ENCODE results near the gene FAM120C. TPM values are rescaled to one million over a fixed set of nuclear protein-coding genes. Genes with fewer than 3 reads are reported as not detected.

FAM120C gene
- total RNA-seq (2022; extraction: Qiagen RNA extraction), result 4.0 to 6.3 TPM (median 4.9 TPM) in 5 replicates

DNA sequence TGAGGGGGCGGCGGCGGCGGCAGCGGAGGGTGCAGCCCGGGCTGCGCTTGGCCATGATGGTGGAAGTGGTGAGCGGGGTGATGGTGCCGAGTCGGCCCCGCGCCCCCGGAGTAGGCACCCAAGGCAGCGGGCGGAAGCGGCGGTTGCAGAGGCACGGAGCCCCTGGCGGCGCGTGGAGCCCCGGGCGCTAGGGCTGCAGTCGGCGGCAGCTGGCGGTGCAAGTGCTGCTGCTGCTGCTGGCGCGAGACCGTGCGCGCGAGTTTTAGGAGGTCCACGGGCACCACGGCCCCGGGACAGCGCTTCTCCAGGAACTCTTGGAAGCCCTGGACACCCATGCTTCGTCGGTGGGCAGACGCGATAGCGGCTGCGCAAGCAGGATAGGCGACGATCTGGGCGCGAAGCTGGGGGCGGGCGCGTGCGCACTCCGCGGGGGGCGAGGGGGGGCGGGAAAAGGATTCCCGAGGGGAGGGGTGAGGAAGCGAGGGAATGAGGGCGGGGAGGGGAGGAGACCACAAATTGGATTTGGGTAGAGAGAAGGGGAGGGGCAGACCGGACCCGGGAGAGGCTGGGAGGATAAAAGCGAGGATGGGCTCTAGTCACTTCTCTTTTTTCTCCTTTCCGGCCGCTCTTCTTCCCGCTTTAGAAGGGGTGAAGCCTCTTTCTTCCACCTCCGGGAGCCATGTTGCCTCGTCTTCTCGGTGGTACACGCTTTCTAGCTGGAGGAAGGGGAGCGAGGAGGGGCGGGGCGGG lies at the start of gene FAM120C:
FAM120C (minus strand) TSS at position 391 of the 750 bp plus-strand sequence; CDS start at position 335, 56 bp downstream.

GRCh38 chrX:54044126-54044876 lies 138.8 kb downstream of the FAM120C start, which contains the start of gene PHF8:
PHF8 (minus strand) TSS chrX:54044473; CDS start chrX:54042728, 1,745 bp downstream.

Other genes starting within 250 kb of the FAM120C start
- gene PHF8, start 138.8 kb downstream of the FAM120C start, total RNA-seq (2022; extraction: Qiagen RNA extraction), result 11.4 to 14.2 TPM (median 12.6 TPM) in 5 replicates
- gene WNK3, start 174.8 kb upstream of the FAM120C start, total RNA-seq (2022; extraction: Qiagen RNA extraction), result 0.01 to 0.09 TPM (median 0.05 TPM) in 5 replicates

Measured in A549 treated with Mapracorat at 1 μM for 4 hours (cell line).